Liver (tissue), 9 donors: ENCODE measurements around the gene CACHD1. TPM values are rescaled to one million over a fixed set of nuclear protein-coding genes. Genes with fewer than 3 reads are reported as not detected.

ENCODE experiments used
- DNase-seq: peaks from one replicate; pipeline ENCODE4 v3.0.0-alpha.2; 2017; ENCODE audit warnings: low spot score
- H3K27ac ChIP-seq, 2 donors: one replicate each; pipeline ENCODE4 v1.7.0; 2013; ENCODE audit warnings: inconsistent platforms in 2 of 2, low read length in 2 of 2, control low read depth in 1 of 2, low read depth in 1 of 2, mild to moderate bottlenecking in 1 of 2
- H3K27me3 ChIP-seq, 4 donors: one replicate each; pipeline versions ENCODE4 v1.6.1 to v1.7.0; 2013; ENCODE audit warnings: low read length in 3 of 4, inconsistent platforms in 1 of 4, mild to moderate bottlenecking in 1 of 4, moderate library complexity in 1 of 4; ENCODE audit not compliant: control insufficient read depth in 4 of 4, insufficient read depth in 4 of 4
- H3K36me3 ChIP-seq, 4 donors: one replicate each; pipeline versions ENCODE4 v1.6.1 to v1.7.0; 2013; ENCODE audit warnings: low read length in 3 of 4, mild to moderate bottlenecking in 3 of 4, low read depth in 1 of 4, moderate library complexity in 1 of 4; ENCODE audit not compliant: control insufficient read depth in 4 of 4, insufficient read depth in 3 of 4
- H3K4me1 ChIP-seq, 4 donors: one replicate each; pipeline versions ENCODE4 v1.6.1 to v1.7.0; 2013; ENCODE audit warnings: low read length in 3 of 4, mild to moderate bottlenecking in 3 of 4, moderate library complexity in 1 of 4; ENCODE audit not compliant: control insufficient read depth in 4 of 4, insufficient read depth in 4 of 4
- H3K4me3 ChIP-seq, 3 donors: one replicate each; pipeline versions ENCODE4 v1.6.1 to v1.7.0; 2013; ENCODE audit warnings: low read length in 3 of 3, control low read depth in 1 of 3, low read depth in 1 of 3, mild to moderate bottlenecking in 1 of 3
- H3K9ac ChIP-seq, 2 donors: one replicate each; pipeline ENCODE4 v1.7.0; 2013; ENCODE audit warnings: low read length in 2 of 2, mild to moderate bottlenecking in 2 of 2, moderate library complexity in 2 of 2, control low read depth in 1 of 2, low read depth in 1 of 2
- H3K9me3 ChIP-seq, 4 donors: one replicate each; pipeline versions ENCODE4 v1.6.1 to v1.7.0; 2013; ENCODE audit warnings: low read length in 3 of 4; ENCODE audit not compliant: control insufficient read depth in 4 of 4
- CTCF ChIP-seq: fragments of 150-350 bp; IDR thresholded peaks from 2 replicates; pipeline ENCODE4 v1.5.1; 2017; ENCODE audit warnings: improper control_type of control experiment, low read depth, low read length; ENCODE audit not compliant: missing input control
- EGR1 ChIP-seq, 2 donors: IDR thresholded peaks; 2 replicates each; pipeline ENCODE4 v1.6.1; 2016 to 2018; ENCODE audit warnings: antibody characterized with exemption in 2 of 2, low read depth in 2 of 2
- FOXA1 ChIP-seq: IDR thresholded peaks from 2 replicates; pipeline ENCODE4 v1.6.1; 2016; ENCODE audit warnings: antibody characterized with exemption
- FOXA2 ChIP-seq: IDR thresholded peaks from 2 replicates; pipeline ENCODE4 v1.6.1; 2016; ENCODE audit warnings: antibody characterized with exemption
- GABPA ChIP-seq, 2 donors: IDR thresholded peaks in 1 of 2; conservative IDR thresholded peaks in 1 of 2; 2 replicates each; pipeline ENCODE4 v1.6.1; 2016; ENCODE audit warnings: antibody characterized with exemption in 2 of 2, mild to moderate bottlenecking in 1 of 2, moderate library complexity in 1 of 2
- HNF4A ChIP-seq, 2 donors: conservative IDR thresholded peaks; 2 replicates each; pipeline ENCODE4 v1.6.1; 2016; ENCODE audit warnings: antibody characterized with exemption in 2 of 2, mild to moderate bottlenecking in 2 of 2
- HNF4G ChIP-seq: IDR thresholded peaks from 2 replicates; pipeline ENCODE4 v1.6.1; 2016; ENCODE audit warnings: antibody characterized with exemption
- JUND ChIP-seq, 2 donors: IDR thresholded peaks; 2 replicates each; pipeline ENCODE4 v1.6.1; 2016; ENCODE audit warnings: antibody characterized with exemption in 2 of 2
- NR2F2 ChIP-seq: IDR thresholded peaks from 2 replicates; pipeline ENCODE4 v1.6.1; 2016; ENCODE audit warnings: antibody characterized with exemption
- RAD21 ChIP-seq, 2 donors: IDR thresholded peaks; 2 replicates each; pipeline ENCODE4 v1.6.1; 2016; ENCODE audit warnings: antibody characterized with exemption in 2 of 2, mild to moderate bottlenecking in 2 of 2
- REST ChIP-seq: IDR thresholded peaks from 2 replicates; pipeline ENCODE4 v1.6.1; 2016; ENCODE audit warnings: antibody characterized with exemption, mild to moderate bottlenecking
- RXRA ChIP-seq, 2 donors: IDR thresholded peaks; 2 replicates each; pipeline ENCODE4 v1.6.1; 2017 to 2018; ENCODE audit warnings: antibody characterized with exemption in 2 of 2, mild to moderate bottlenecking in 1 of 2
- SP1 ChIP-seq: IDR thresholded peaks from 2 replicates; pipeline ENCODE4 v1.6.1; 2018; ENCODE audit warnings: antibody characterized with exemption, mild to moderate bottlenecking
- TAF1 ChIP-seq: conservative IDR thresholded peaks from 2 replicates; pipeline ENCODE4 v1.6.1; 2016; ENCODE audit warnings: antibody characterized with exemption, mild to moderate bottlenecking
- YY1 ChIP-seq: IDR thresholded peaks from 2 replicates; pipeline ENCODE4 v1.6.1; 2016; ENCODE audit warnings: antibody characterized with exemption, mild to moderate bottlenecking
- WGBS: extraction: QIAGEN DNeasy Blood & Tissue Kit; methylation state at CpG from one replicate; pipeline ENCODE4 v1.1.7; 2013; 5-methylcytosine and 5-hydroxymethylcytosine counted together
- polyA plus RNA-seq, 2 donors: library from polyadenylated mRNA; stranded (reverse) in 1 of 2; unstranded in 1 of 2; fragments of 200-250 nt in 1 of 2; fragments of >200 nt in 1 of 2; fragmentation: Nextera tagmentation in 1 of 2; extraction: Ambion mirVana in 1 of 2; gene quantifications; one replicate each; pipeline versions ENCODE4 v1.2.1 to v1.2.3, GENCODE V29; 2013 to 2015
- total RNA-seq, 2 donors: library from RNA; depleted of rRNA; stranded (reverse); fragments of >200 nt; gene quantifications; one replicate each; pipeline ENCODE4 v1.2.3, GENCODE V29; 2014
- TF ChIP-seq, protein P1 (sequence below): IDR thresholded peaks from 2 replicates; pipeline ENCODE4 v1.6.1; 2016; ENCODE audit warnings: antibody characterized with exemption
- donor health status: healthy.
- donor health status: healthy.
- donor health status: healthy.
- donor health status: healthy.
- donor health status: healthy.

CACHD1 gene
- total and polyA plus RNA-seq, 4 donors, result 0.68 to 4.2 (median 2.3) TPM

- Histone ChIP-seq H3K36me3 (no peaks in the 10 kb centered on the region), H3K4me1 (peaks cover 0 to 5% (median 0%) of the 10 kb centered on the region in 4 donors), H3K9me3 (no peaks in the 10 kb centered on the region), H3K9ac (no peak overlapping the region), H3K27me3 (no peaks in the 10 kb centered on the region), H3K27ac (no peak overlapping the region), H3K4me3 (no peak overlapping the region)
- no peak for DNase-seq
- 18% methylated on average over 7 of the region's 7 CpGs for WGBS
- TF ChIP-seq RAD21 (IDR thresholded peaks at IDR 0.05) (peak; percentile 80 to 85), HNF4G (peak; percentile 26), CTCF (peak; percentile 79), HNF4A (conservative IDR thresholded peaks at IDR 0.05) (peak; percentile 73 to 78), EGR1 (IDR thresholded peaks at IDR 0.05; ENCODE audit: low read depth in 2 of 2) (no peak), RXRA (IDR thresholded peaks at IDR 0.05) (peak in 1 of 2 donors; percentile 7)
- TF ChIP-seq, protein P1, sequence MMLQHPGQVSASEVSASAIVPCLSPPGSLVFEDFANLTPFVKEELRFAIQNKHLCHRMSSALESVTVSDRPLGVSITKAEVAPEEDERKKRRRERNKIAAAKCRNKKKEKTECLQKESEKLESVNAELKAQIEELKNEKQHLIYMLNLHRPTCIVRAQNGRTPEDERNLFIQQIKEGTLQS, result no peak
These were observed 217.1 kb downstream of the CACHD1 start for GRCh38 chr1:64686828-64687724.

DNA sequence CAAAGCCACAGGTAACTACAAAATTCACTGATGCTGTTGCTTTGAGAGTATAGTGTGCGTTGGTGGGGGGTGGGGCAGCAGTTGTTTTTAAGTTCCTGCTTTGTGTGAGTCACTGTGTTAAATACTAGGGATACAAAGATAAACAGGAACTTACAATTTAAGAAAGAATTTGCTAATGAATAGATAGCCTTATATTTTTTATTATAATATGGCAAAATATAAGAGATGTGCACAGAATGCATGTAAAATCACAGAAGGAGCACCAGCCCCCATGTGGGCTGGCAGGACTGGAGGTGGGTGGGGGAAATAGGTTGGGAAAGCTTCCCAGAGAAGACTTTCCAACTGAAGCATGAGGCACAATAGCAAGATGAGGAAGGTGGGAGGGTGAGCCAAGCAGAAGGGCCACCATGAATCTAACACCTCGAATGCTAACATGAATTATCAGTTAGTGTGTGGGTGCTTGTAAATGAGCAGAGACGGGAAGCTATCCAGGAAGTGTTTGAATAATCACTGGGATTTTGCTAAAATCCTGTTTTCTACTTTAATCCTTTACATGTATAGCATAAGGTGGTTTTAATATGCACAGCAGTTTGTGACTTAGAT is 217.9 kb downstream of the CACHD1 start:
- H3K9ac ChIP-seq, result peak overlapping the region in 1 of 2 donors; percentile 30
- peaks cover 0 to 5% (median 0%) of the 10 kb centered on the region in 4 donors for H3K4me1 ChIP-seq
- TF ChIP-seq HNF4G (no peak), RAD21 (IDR thresholded peaks at IDR 0.05) (no peak), JUND (IDR thresholded peaks at IDR 0.05) (no peak), FOXA1 (no peak), FOXA2 (no peak), TAF1 (no peak), HNF4A (conservative IDR thresholded peaks at IDR 0.05) (no peak), RXRA (IDR thresholded peaks at IDR 0.05) (no peak), GABPA (IDR thresholded peaks at IDR 0.05 in 1 of 2, conservative IDR thresholded peaks at IDR 0.05 in 1 of 2) (no peak), EGR1 (IDR thresholded peaks at IDR 0.05; ENCODE audit: low read depth in 2 of 2) (no peak), YY1 (no peak), NR2F2 (no peak), REST (no peak), SP1 (no peak), CTCF (no peak)
- TF ChIP-seq, protein P1, result no peak
- no peaks in the 10 kb centered on the region for H3K9me3 ChIP-seq
- H3K4me3 ChIP-seq, result no peak overlapping the region
- no peak overlapping the region for H3K27ac ChIP-seq
- H3K27me3 ChIP-seq, result no peaks in the 10 kb centered on the region
- no peak for DNase-seq
- no peaks in the 10 kb centered on the region for H3K36me3 ChIP-seq
- WGBS, result 77% methylated on average over 3 of the region's 3 CpGs
